H9 (cell line): Measurements from ENCODE around the gene NKAIN2. TPM values are rescaled to one million over a fixed set of nuclear protein-coding genes. Genes with fewer than 3 reads are reported as not detected.

Source experiments
- DNase-seq: peaks from one replicate; pipeline ENCODE4 v3.0.0-alpha.2; 2017
- H2AFZ ChIP-seq: one replicate; pipeline ENCODE4 v1.6.1; 2013; ENCODE audit warnings: mild to moderate bottlenecking, low read length, control low read depth, moderate library complexity
- H2AK5ac ChIP-seq: 2 replicates; pipeline ENCODE4 v1.6.1; 2013; ENCODE audit warnings: low read length, control low read depth, mixed read lengths; ENCODE audit not compliant: insufficient read length
- H2BK120ac ChIP-seq: one replicate; pipeline ENCODE4 v1.6.1; 2013; ENCODE audit warnings: low read depth, mild to moderate bottlenecking, low read length, control low read depth, inconsistent platforms; ENCODE audit not compliant: poor library complexity, severe bottlenecking
- H2BK12ac ChIP-seq: 2 replicates; pipeline ENCODE4 v1.6.1; 2013; ENCODE audit warnings: low read length, control low read depth, mixed read lengths, low read depth; ENCODE audit not compliant: insufficient read length
- H2BK15ac ChIP-seq: 2 replicates; pipeline ENCODE4 v1.6.1; 2013; ENCODE audit warnings: low read depth, low read length, control low read depth
- H2BK20ac ChIP-seq: one replicate; pipeline ENCODE4 v1.6.1; 2013; ENCODE audit warnings: low read depth, mild to moderate bottlenecking, low read length, control low read depth, inconsistent platforms; ENCODE audit not compliant: poor library complexity, severe bottlenecking
- H2BK5ac ChIP-seq: 2 replicates; pipeline ENCODE4 v1.6.1; 2013; ENCODE audit warnings: low read length, control low read depth, mixed read lengths; ENCODE audit not compliant: insufficient read length
- H3K14ac ChIP-seq: 2 replicates; pipeline ENCODE4 v1.6.1; 2013; ENCODE audit warnings: low read length, control low read depth; ENCODE audit not compliant: insufficient read depth
- H3K18ac ChIP-seq: 2 replicates; pipeline ENCODE4 v1.6.1; 2013; ENCODE audit warnings: low read depth, mild to moderate bottlenecking, mixed read lengths, low read length, control low read depth; ENCODE audit not compliant: insufficient read length
- H3K23ac ChIP-seq: 2 replicates; pipeline ENCODE4 v1.6.1; 2013; ENCODE audit warnings: low read length, control low read depth, mixed read lengths, low read depth; ENCODE audit not compliant: insufficient read length
- H3K23me2 ChIP-seq: 2 replicates; pipeline ENCODE4 v1.6.1; 2013; ENCODE audit warnings: low read depth, mild to moderate bottlenecking, mixed read lengths, low read length, control low read depth; ENCODE audit not compliant: insufficient read length, poor library complexity, severe bottlenecking
- H3K27ac ChIP-seq: 2 replicates; pipeline ENCODE4 v1.5.1; 2013; ENCODE audit warnings: low read length, control low read depth, mixed read lengths, low read depth; ENCODE audit not compliant: insufficient read length
- H3K27me3 ChIP-seq: 2 replicates; pipeline ENCODE4 v1.6.1; 2013; ENCODE audit warnings: low read length, control low read depth, inconsistent platforms; ENCODE audit not compliant: insufficient read depth
- H3K4ac ChIP-seq: 2 replicates; pipeline ENCODE4 v1.6.1; 2013; ENCODE audit warnings: low read depth, mild to moderate bottlenecking, control low read depth, inconsistent platforms, low read length, moderate library complexity
- H3K4me1 ChIP-seq: 2 replicates; pipeline ENCODE4 v1.6.1; 2013; ENCODE audit warnings: low read length, control low read depth, inconsistent platforms; ENCODE audit not compliant: insufficient read depth
- H3K4me2 ChIP-seq: 2 replicates; pipeline ENCODE4 v1.6.1; 2013; ENCODE audit warnings: low read length, control low read depth, mixed read lengths; ENCODE audit not compliant: insufficient read length, insufficient read depth
- H3K56ac ChIP-seq: 2 replicates; pipeline ENCODE4 v1.6.1; 2013; ENCODE audit warnings: low read depth, mild to moderate bottlenecking, mixed read lengths, low read length, control low read depth; ENCODE audit not compliant: insufficient read length
- H3K79me1 ChIP-seq: 2 replicates; pipeline ENCODE4 v1.6.1; 2013; ENCODE audit warnings: low read depth, mild to moderate bottlenecking, moderate library complexity, low read length, control low read depth, inconsistent platforms; ENCODE audit not compliant: insufficient read depth, poor library complexity, severe bottlenecking
- H3K79me2 ChIP-seq: 2 replicates; pipeline ENCODE4 v1.6.1; 2013; ENCODE audit warnings: low read length, control low read depth, inconsistent platforms; ENCODE audit not compliant: insufficient read depth
- H3K9ac ChIP-seq: 2 replicates; pipeline ENCODE4 v1.6.1; 2013; ENCODE audit warnings: low read length, control low read depth, mixed read lengths; ENCODE audit not compliant: insufficient read length; ENCODE audit errors: extremely low read depth
- H3K9me3 ChIP-seq: one replicate; pipeline ENCODE4 v1.6.1; 2013; ENCODE audit warnings: low read depth, low read length, inconsistent platforms; ENCODE audit not compliant: control insufficient read depth
- H3T11ph ChIP-seq: one replicate; pipeline ENCODE4 v1.6.1; 2013; ENCODE audit warnings: mild to moderate bottlenecking, low read length, control low read depth, inconsistent platforms
- H4K20me1 ChIP-seq: one replicate; pipeline ENCODE4 v1.6.1; 2013; ENCODE audit not compliant: control insufficient read depth, insufficient read length, insufficient read depth
- H4K5ac ChIP-seq: 2 replicates; pipeline ENCODE4 v1.6.1; 2013; ENCODE audit warnings: low read depth, mild to moderate bottlenecking, mixed read lengths, low read length, control low read depth; ENCODE audit not compliant: insufficient read length
- H4K8ac ChIP-seq: replicated peaks from 2 replicates; pipeline ENCODE4 v1.6.1; 2013; ENCODE audit warnings: low read length, control low read depth, mixed read lengths, low read depth; ENCODE audit not compliant: insufficient read length
- H4K91ac ChIP-seq: 2 replicates; pipeline ENCODE4 v1.6.1; 2013; ENCODE audit warnings: low read depth, mild to moderate bottlenecking, moderate library complexity, mixed read lengths, low read length, control low read depth; ENCODE audit not compliant: insufficient read length
- H3K27ac Mint-ChIP-seq, 3 experiments: 2 replicates in 2 of 3; 3 replicates in 1 of 3; pipeline ENCODE4 v1.8.0; 2020 to 2021; ENCODE audit warnings: mixed read lengths in 3 of 3, mild to moderate bottlenecking in 1 of 3, moderate library complexity in 1 of 3
- H3K27me3 Mint-ChIP-seq: 2 replicates; pipeline ENCODE4 v1.8.0; 2021; ENCODE audit warnings: low read depth, mild to moderate bottlenecking, moderate library complexity, mixed read lengths
- H3K36me3 Mint-ChIP-seq, 3 experiments: 2 replicates in 2 of 3; 3 replicates in 1 of 3; pipeline ENCODE4 v1.8.0; 2020 to 2021; ENCODE audit warnings: low read depth in 3 of 3, mixed read lengths in 3 of 3; ENCODE audit not compliant: insufficient read depth in 1 of 3
- H3K4me1 Mint-ChIP-seq, 2 experiments: 2 replicates each; pipeline ENCODE4 v1.8.0; 2020; ENCODE audit warnings: mixed read lengths in 2 of 2
- H3K4me3 Mint-ChIP-seq, 2 experiments: 2 replicates in 1 of 2; 3 replicates in 1 of 2; pipeline ENCODE4 v1.8.0; 2020 to 2021; ENCODE audit warnings: mild to moderate bottlenecking in 2 of 2, mixed read lengths in 2 of 2, moderate library complexity in 1 of 2
- H3K9me3 Mint-ChIP-seq, 2 experiments: 2 replicates in 1 of 2; 3 replicates in 1 of 2; pipeline ENCODE4 v1.8.0; 2020; ENCODE audit warnings: mild to moderate bottlenecking in 2 of 2, mixed read lengths in 2 of 2, moderate library complexity in 1 of 2
- CTCF ChIP-seq: fragments of 200-600 bp; sonication (generic); conservative IDR thresholded peaks from 3 replicates; pipeline ENCODE4 v1.8.0; 2021; ENCODE audit warnings: antibody characterized with exemption, mild to moderate bottlenecking
- WGBS: extraction: QIAGEN DNeasy Blood & Tissue Kit; methylation state at CpG from one replicate; pipeline ENCODE4 v1.1.7; 2013; ENCODE audit warnings: missing lambda C conversion rate, low lambda C conversion rate, mixed read lengths; ENCODE audit not compliant: insufficient read length; ENCODE audit errors: extremely low coverage; 5-methylcytosine and 5-hydroxymethylcytosine counted together
- total RNA-seq: library from RNA; stranded (reverse); gene quantifications from 2 replicates; pipeline ENCODE4 v1.2.1, GENCODE V29; 2021

The NKAIN2 gene
- total RNA-seq, 1 experiment from 2014 or later: 0.17 TPM

- no peak overlapping the region for H3K23ac ChIP-seq
- no peaks in the 10 kb centered on the region for H3K23me2 ChIP-seq
- H3K4me1 Mint-ChIP-seq: no peaks in the 10 kb centered on the region
- H3K18ac ChIP-seq: no peak overlapping the region
- H4K91ac ChIP-seq: no peak overlapping the region
- H2BK120ac ChIP-seq: no peak overlapping the region
- H2BK5ac ChIP-seq: no peak overlapping the region
- no peak for TF ChIP-seq CTCF
- peaks cover 15% of the 10 kb centered on the region for H3K27me3 Mint-ChIP-seq
- H3K56ac ChIP-seq: no peak overlapping the region
- H4K5ac ChIP-seq: no peak overlapping the region
- no peak overlapping the region for H2BK15ac ChIP-seq
- H3K9me3 Mint-ChIP-seq: no peaks in the 10 kb centered on the region
- no peaks in the 10 kb centered on the region for H3K36me3 Mint-ChIP-seq
- no peak overlapping the region for H3K27ac ChIP-seq
- H3K79me2 ChIP-seq: no peaks in the 10 kb centered on the region
- no peak overlapping the region for H3K14ac ChIP-seq
- H3K4me2 ChIP-seq: no peak overlapping the region
- H2BK12ac ChIP-seq: no peak overlapping the region
- no peak overlapping the region for H3T11ph ChIP-seq
- H3K27ac Mint-ChIP-seq: no peak overlapping the region
- H3K9ac ChIP-seq: no peak overlapping the region
- H4K8ac ChIP-seq: no peak overlapping the region
- H3K9me3 ChIP-seq: no peaks in the 10 kb centered on the region
- H3K79me1 ChIP-seq: no peaks in the 10 kb centered on the region
- H2AK5ac ChIP-seq: no peak overlapping the region
- no peak for DNase-seq
- no peak overlapping the region for H2AFZ ChIP-seq
- H3K4me1 ChIP-seq: no peaks in the 10 kb centered on the region
- H2BK20ac ChIP-seq: no peak overlapping the region
- no peaks in the 10 kb centered on the region for H3K27me3 ChIP-seq
- no peaks in the 10 kb centered on the region for H4K20me1 ChIP-seq
- H3K4ac ChIP-seq: no peak overlapping the region
- no CpG with 5 or more reads among the region's 1 CpG for WGBS
- H3K4me3 Mint-ChIP-seq: no peak overlapping the region
Observed at GRCh38 chr6:123895346-123895745, 91.7 kb downstream of the NKAIN2 start.
